ENCODE measurements around the gene GNL3.
"Not testable (repeated sequence)": the region's sequence is repeated elsewhere in the genome, so short reads cannot be mapped to it uniquely, and the experiment has no call there.

Gene GNL3

DNA sequence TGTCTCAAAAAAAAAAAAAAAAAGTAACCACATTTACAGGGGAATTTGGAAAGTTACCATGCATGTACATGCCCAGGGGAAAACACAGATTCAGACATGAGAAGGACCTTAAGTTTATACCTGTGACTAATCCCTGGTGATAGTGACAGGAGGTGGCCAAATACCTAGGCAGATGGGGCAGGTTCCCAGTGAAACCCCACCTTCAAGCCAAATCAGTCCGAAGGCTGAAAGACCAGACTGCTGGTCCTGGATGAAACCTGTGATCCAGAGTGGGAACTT lies 35.8 kb downstream of the GNL3 start:
- FAIRE-seq, result no peak

DNA sequence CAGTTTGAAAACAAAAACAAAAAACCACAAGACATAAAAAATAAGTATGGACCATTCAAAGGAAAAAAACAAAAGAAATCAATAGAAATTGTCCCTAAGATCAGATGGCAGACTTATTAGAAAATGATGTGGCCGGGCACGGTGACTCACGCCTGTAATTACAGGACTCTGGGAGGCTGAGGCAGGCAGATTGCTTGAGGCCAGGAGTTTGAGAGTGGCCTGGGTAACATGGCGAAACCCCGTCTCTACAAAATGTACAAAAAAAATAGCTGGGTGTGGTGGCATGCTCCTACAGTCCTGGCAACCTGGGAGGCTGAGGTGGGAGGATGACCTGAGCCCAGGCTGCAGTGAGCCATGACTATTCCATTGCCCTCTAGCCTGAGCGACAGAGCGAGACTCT lies 36.7 kb downstream of the GNL3 start:
- FAIRE-seq, result no peak

GRCh38 chr3:52723935-52724334 lies 38.1 kb downstream of the GNL3 start:
- FAIRE-seq, result no peak

- FAIRE-seq, result no peak
These were observed 38.7 kb downstream of the GNL3 start for GRCh38 chr3:52724511-52724910.

DNA sequence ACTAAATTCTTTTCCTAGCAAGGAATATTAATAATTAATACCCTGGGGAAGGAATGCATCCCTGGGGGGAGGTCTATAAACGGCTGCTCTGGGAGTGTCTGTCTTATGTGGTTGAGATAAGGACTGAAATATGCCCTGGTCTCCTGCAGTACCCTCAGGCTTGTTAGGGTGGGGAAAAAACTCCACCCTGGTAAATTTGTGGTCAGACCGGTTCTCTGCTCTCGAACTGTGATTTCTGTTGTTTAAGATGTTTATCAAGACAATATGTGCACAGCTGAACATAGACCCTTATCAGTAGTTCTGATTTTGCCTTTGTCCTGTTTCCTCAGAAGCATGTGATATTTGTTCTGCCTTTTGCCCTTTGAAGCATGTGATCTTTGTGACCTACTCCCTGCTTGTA lies 42.9 kb downstream of the GNL3 start:
- FAIRE-seq, result not testable (repeated sequence)

GRCh38 chr3:52730681-52731080 lies 44.8 kb downstream of the GNL3 start:
- no peak for FAIRE-seq

DNA sequence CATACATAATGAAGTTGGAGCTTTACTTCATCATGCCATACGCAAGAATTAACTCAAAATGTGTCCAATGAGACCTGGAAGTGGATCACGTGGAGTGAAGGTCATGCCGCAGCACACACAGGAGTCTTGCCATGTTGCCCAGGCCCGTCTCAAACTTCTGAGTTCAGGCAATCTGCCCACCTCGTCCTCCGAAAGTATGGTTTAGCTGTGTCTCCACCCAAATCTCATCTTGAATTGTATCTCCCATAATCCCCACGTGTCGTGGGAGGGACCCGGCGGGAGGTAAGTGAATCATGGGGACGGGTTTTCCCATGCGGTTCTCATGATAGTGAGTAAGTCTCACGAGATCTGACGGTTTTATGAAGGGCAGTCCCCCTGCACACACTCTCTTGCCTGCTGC lies 45.8 kb downstream of the GNL3 start:
- no peak for FAIRE-seq

DNA sequence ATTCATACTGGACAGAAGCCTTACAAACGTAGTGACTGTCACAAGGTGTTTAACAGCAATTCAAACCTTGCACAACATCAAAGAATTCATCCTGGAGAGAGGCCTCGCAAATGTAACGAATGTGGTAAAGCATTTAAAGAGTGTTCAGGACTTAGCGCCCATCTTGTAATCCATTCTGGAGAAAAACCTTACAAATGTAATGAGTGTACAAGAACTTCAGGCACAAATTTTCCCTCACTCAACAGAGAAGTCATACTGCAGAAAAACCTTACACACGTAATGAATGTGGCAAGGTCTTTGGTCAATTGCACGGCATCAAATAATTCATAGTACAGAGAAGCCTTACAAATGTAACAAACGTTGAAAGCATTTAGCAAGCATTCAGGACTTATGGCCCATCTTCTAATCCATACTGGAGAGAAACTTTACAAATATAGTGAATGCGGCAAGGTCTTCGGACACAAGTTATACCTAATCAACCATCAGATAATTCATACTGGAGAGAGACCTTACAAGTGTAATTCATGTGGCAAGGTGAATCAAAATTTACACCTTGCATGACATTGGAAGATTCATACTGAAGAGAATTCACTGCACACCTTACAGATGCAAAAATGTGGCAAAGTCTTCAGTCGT lies 47.5 kb downstream of the GNL3 start:
- no peak for FAIRE-seq

GRCh38 chr3:52739730-52740129 lies 53.9 kb downstream of the GNL3 start:
- no peak for FAIRE-seq

- peak; percentile 84 for FAIRE-seq
These were observed 56.7 kb downstream of the GNL3 start for GRCh38 chr3:52742418-52743041.

- no peak for FAIRE-seq
These were observed 57.3 kb downstream of the GNL3 start for GRCh38 chr3:52743152-52743551.

GRCh38 chr3:52743721-52744120 lies 57.9 kb downstream of the GNL3 start:
- no peak for FAIRE-seq
